ENCODE data around the gene PPP1CA.

Gene PPP1CA

GRCh38 chr11:67369801-67370284 lies 31.8 kb downstream of the PPP1CA start:
- TF ChIP-seq, protein P1, sequence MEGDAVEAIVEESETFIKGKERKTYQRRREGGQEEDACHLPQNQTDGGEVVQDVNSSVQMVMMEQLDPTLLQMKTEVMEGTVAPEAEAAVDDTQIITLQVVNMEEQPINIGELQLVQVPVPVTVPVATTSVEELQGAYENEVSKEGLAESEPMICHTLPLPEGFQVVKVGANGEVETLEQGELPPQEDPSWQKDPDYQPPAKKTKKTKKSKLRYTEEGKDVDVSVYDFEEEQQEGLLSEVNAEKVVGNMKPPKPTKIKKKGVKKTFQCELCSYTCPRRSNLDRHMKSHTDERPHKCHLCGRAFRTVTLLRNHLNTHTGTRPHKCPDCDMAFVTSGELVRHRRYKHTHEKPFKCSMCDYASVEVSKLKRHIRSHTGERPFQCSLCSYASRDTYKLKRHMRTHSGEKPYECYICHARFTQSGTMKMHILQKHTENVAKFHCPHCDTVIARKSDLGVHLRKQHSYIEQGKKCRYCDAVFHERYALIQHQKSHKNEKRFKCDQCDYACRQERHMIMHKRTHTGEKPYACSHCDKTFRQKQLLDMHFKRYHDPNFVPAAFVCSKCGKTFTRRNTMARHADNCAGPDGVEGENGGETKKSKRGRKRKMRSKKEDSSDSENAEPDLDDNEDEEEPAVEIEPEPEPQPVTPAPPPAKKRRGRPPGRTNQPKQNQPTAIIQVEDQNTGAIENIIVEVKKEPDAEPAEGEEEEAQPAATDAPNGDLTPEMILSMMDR (IDR thresholded peaks at IDR 0.05) = no peak
- Histone ChIP-seq H3K27ac (no peak overlapping the region), H3K4me1 (ENCODE audit: control insufficient read depth in 1 of 2, insufficient read depth in 1 of 2, low read depth in 1 of 2, low read length in 1 of 2) (peaks cover 48 to 64% of the 10 kb centered on the region in 2 experiments), H3K36me3 (no peaks in the 10 kb centered on the region), H3K27me3 (no peaks in the 10 kb centered on the region), H3K4me3 (ENCODE audit: low read depth in 1 of 2, low read length in 1 of 2) (no peak overlapping the region), H3K9me3 (no peaks in the 10 kb centered on the region)

DNA sequence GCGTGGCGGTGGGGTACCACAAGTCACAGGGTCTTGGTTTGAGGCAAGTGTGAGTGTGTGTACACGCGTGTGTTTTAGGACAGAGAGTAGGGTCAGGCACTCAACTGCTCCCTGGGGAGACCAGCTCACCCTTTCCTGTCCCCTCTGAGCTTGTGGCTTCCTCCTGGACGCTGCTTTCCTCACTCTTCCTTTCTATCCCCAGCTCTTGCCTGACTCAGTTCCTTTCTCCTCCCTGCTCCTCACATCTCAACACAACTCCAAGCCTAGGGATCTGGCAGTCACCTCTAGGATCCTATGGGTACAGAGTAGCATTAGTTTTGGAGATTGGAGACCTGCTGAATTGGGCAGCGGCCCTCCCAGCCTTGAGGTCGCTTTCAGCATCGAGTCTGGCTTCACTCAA lies 32.4 kb downstream of the PPP1CA start:
- TF ChIP-seq, protein P1 (IDR thresholded peaks at IDR 0.05) = no peak
- H3K4me1 ChIP-seq (ENCODE audit: control insufficient read depth in 1 of 2, insufficient read depth in 1 of 2, low read depth in 1 of 2, low read length in 1 of 2) = peaks cover 42 to 58% of the 10 kb centered on the region in 2 experiments
- no peaks in the 10 kb centered on the region for H3K9me3 ChIP-seq
- H3K27ac ChIP-seq = no peak overlapping the region
- no peaks in the 10 kb centered on the region for H3K36me3 ChIP-seq
- H3K4me3 ChIP-seq (ENCODE audit: low read depth in 1 of 2, low read length in 1 of 2) = no peak overlapping the region
- H3K27me3 ChIP-seq = no peaks in the 10 kb centered on the region

- TF ChIP-seq, protein P1 (IDR thresholded peaks at IDR 0.05) = no peak
- H3K36me3 ChIP-seq = no peaks in the 10 kb centered on the region
- H3K9me3 ChIP-seq = no peaks in the 10 kb centered on the region
- H3K27ac ChIP-seq = no peak overlapping the region
- peaks cover 36 to 52% of the 10 kb centered on the region in 2 experiments for H3K4me1 ChIP-seq (ENCODE audit: control insufficient read depth in 1 of 2, insufficient read depth in 1 of 2, low read depth in 1 of 2, low read length in 1 of 2)
- H3K4me3 ChIP-seq (ENCODE audit: low read depth in 1 of 2, low read length in 1 of 2) = no peak overlapping the region
- no peaks in the 10 kb centered on the region for H3K27me3 ChIP-seq
Measured at GRCh38 chr11:67368621-67369020, 33.0 kb downstream of the PPP1CA start.

GRCh38 chr11:67367761-67368227 lies 33.9 kb downstream of the PPP1CA start:
- no peaks in the 10 kb centered on the region for H3K36me3 ChIP-seq
- no peak overlapping the region for H3K4me3 ChIP-seq (ENCODE audit: low read depth in 1 of 2, low read length in 1 of 2)
- H3K27ac ChIP-seq = no peak overlapping the region
- no peaks in the 10 kb centered on the region for H3K27me3 ChIP-seq
- TF ChIP-seq, protein P1 (IDR thresholded peaks at IDR 0.05) = no peak
- H3K9me3 ChIP-seq = no peaks in the 10 kb centered on the region
- H3K4me1 ChIP-seq (ENCODE audit: control insufficient read depth in 1 of 2, insufficient read depth in 1 of 2, low read depth in 1 of 2, low read length in 1 of 2) = peaks cover 36 to 46% of the 10 kb centered on the region in 2 experiments

DNA sequence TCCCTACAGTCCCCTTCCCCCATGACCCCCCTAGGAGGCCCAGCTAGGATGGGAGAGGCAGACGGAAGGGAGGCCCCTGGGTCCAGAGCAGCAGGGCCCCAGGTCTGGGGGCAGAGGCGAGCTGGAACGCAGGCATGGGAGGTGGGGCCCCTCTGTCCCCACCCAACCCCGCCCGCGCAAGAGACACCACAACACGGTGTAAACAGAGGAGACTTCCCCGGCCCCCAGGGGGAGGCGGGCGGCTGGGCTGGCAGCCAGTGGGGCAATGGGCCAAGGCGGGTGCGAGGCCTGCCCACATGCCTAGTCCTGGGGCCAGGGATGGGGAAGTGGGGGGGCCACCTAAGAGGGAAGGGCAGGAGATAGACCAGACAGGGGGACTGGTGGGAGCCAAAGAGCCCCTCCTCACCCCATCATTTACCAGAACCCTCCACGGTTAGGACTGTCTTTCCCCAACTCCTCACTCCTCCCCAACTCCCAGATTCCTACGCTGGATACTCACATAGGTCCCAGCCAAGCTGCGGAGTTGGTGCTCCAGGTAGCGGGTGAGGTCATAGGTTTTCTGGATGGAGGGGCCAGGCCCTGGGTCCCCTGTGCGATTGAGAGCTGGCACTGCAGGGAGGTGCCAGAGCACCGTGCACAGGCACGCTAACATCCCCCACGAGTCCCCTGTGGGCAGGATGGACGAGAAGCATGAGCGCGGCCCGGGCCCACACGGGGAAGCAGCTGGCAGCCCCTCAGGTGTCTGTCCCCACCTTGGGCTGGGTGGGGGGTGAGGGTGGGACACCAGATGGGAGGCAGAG lies 34.5 kb downstream of the PPP1CA start:
- no peak overlapping the region for H3K27ac ChIP-seq
- TF ChIP-seq, protein P1 (IDR thresholded peaks at IDR 0.05) = no peak
- no peaks in the 10 kb centered on the region for H3K36me3 ChIP-seq
- no peaks in the 10 kb centered on the region for H3K27me3 ChIP-seq
- no peaks in the 10 kb centered on the region for H3K9me3 ChIP-seq
- H3K4me1 ChIP-seq (ENCODE audit: control insufficient read depth in 1 of 2, insufficient read depth in 1 of 2, low read depth in 1 of 2, low read length in 1 of 2) = peaks cover 34 to 42% of the 10 kb centered on the region in 2 experiments
- H3K4me3 ChIP-seq (ENCODE audit: low read depth in 1 of 2, low read length in 1 of 2) = no peak overlapping the region
